Loucy (cell line): Measurements from ENCODE around the gene ITPK1.

Experiments used
- H2AFZ ChIP-seq: fragments of 200-600 bp; sonication (generic); 2 replicates; pipeline ENCODE4 v1.6.0; 2016; ENCODE audit warnings: antibody characterized with exemption, mild to moderate bottlenecking, low read length, moderate library complexity
- H3F3A ChIP-seq: fragments of 200-600 bp; 2 replicates; pipeline ENCODE4 v1.6.0; 2016; ENCODE audit warnings: antibody characterized with exemption, low read depth, mild to moderate bottlenecking
- H3K27me3 ChIP-seq: fragments of 200-600 bp; sonication (generic); 2 replicates; pipeline ENCODE4 v1.6.1; 2014; ENCODE audit warnings: low read length, mild to moderate bottlenecking; ENCODE audit not compliant: insufficient read depth, poor library complexity, severe bottlenecking
- H3K36me3 ChIP-seq: fragments of 200-600 bp; sonication (generic); 2 replicates; pipeline ENCODE4 v1.6.1; 2016; ENCODE audit warnings: low read length; ENCODE audit not compliant: insufficient read depth
- H3K4me1 ChIP-seq: fragments of 200-600 bp; sonication (generic); 2 replicates; pipeline ENCODE4 v1.5.1; 2014; ENCODE audit warnings: low read length, mild to moderate bottlenecking; ENCODE audit not compliant: insufficient read depth, poor library complexity, severe bottlenecking
- H3K4me2 ChIP-seq: fragments of 200-600 bp; sonication (generic); 2 replicates; pipeline ENCODE4 v1.6.0; 2014; ENCODE audit warnings: antibody characterized with exemption, low read length, low read depth, mild to moderate bottlenecking; ENCODE audit not compliant: poor library complexity, severe bottlenecking
- H3K4me3 ChIP-seq: fragments of 200-600 bp; sonication (generic); 2 replicates; pipeline ENCODE4 v1.5.1; 2014; ENCODE audit warnings: low read length, mild to moderate bottlenecking, mixed read lengths; ENCODE audit not compliant: poor library complexity, severe bottlenecking
- H3K79me2 ChIP-seq: fragments of 200-600 bp; sonication (generic); 2 replicates; pipeline ENCODE4 v1.6.1; 2014; ENCODE audit warnings: low read length; ENCODE audit not compliant: insufficient read depth
- H3K9ac ChIP-seq: fragments of 200-600 bp; sonication (generic); 2 replicates; pipeline ENCODE4 v1.6.0; 2014; ENCODE audit warnings: mild to moderate bottlenecking, low read depth, low read length, moderate library complexity; ENCODE audit not compliant: poor library complexity, severe bottlenecking
- H3K9me2 ChIP-seq: fragments of 200-600 bp; sonication (generic); replicated peaks from 2 replicates; pipeline ENCODE4 v1.6.1; 2016; ENCODE audit warnings: low read depth, low read length, mixed read lengths
- H3K9me3 ChIP-seq: fragments of 200-600 bp; sonication (generic); 2 replicates; pipeline ENCODE4 v1.6.1; 2014; ENCODE audit warnings: mild to moderate bottlenecking, antibody characterized with exemption, low read length, low read depth; ENCODE audit not compliant: insufficient read depth
- H4K20me1 ChIP-seq: fragments of 200-600 bp; sonication (generic); 2 replicates; pipeline ENCODE4 v1.6.0; 2014; ENCODE audit warnings: antibody characterized with exemption, low read length, mild to moderate bottlenecking; ENCODE audit not compliant: insufficient read depth, poor library complexity, severe bottlenecking
- EZH2phosphoT487 ChIP-seq: fragments of 200-600 bp; IDR thresholded peaks from 2 replicates; pipeline ENCODE4 v1.6.1; 2018; ENCODE audit warnings: antibody characterized with exemption, mild to moderate bottlenecking, moderate library complexity, borderline replicate concordance
- TF ChIP-seq, protein P1 (sequence below): fragments of 200-600 bp; sonication (generic); conservative IDR thresholded peaks from 2 replicates; pipeline ENCODE4 v1.5.1; 2014; ENCODE audit warnings: mild to moderate bottlenecking, antibody characterized with exemption, low read length

ITPK1 gene

DNA sequence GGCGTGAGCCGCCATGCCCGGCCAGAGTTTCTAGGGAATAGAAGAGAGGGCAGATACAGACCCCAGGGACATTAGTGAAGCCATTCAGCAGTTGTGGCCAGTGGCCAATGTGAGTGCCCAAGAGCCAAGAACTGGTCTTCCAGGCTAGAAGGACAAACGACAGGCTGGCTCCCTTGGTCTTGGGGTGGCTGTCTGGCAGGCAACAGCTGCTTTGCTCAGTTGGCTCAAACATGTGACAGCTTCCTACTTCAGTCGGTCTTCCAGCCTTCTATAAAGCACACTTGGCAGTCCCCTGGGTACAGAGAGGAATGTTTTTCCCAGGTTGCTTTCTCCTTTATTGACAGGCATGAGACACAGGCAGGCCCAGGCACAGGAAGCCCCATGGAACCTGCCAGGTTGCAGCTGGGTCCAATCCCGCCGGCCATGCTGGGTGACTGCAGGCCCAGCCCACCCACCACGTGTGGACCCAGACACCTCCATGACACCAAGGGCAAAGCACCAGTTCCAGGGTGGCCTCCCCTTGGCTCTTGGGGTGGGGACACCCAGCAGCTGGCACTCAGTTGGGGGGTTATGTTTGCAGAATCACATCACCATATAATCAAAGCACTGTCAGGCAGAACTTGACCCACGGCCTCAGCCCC, 177.4 kb downstream of the ITPK1 start:
- Histone ChIP-seq H3K9ac (no peak overlapping the region), H4K20me1 (no peaks in the 10 kb centered on the region), H3K4me1 (no peaks in the 10 kb centered on the region), H3K9me3 (no peaks in the 10 kb centered on the region), H3K36me3 (peaks cover 3% of the 10 kb centered on the region; the same call in 1 of the 2 replicates), H2AFZ (no peak overlapping the region), H3K4me3 (no peak overlapping the region), H3K9me2 (no peaks in the 10 kb centered on the region), H3F3A (no peaks in the 10 kb centered on the region), H3K79me2 (no peaks in the 10 kb centered on the region), H3K4me2 (no peak overlapping the region), H3K27me3 (no peaks in the 10 kb centered on the region)
- TF ChIP-seq, protein P1, sequence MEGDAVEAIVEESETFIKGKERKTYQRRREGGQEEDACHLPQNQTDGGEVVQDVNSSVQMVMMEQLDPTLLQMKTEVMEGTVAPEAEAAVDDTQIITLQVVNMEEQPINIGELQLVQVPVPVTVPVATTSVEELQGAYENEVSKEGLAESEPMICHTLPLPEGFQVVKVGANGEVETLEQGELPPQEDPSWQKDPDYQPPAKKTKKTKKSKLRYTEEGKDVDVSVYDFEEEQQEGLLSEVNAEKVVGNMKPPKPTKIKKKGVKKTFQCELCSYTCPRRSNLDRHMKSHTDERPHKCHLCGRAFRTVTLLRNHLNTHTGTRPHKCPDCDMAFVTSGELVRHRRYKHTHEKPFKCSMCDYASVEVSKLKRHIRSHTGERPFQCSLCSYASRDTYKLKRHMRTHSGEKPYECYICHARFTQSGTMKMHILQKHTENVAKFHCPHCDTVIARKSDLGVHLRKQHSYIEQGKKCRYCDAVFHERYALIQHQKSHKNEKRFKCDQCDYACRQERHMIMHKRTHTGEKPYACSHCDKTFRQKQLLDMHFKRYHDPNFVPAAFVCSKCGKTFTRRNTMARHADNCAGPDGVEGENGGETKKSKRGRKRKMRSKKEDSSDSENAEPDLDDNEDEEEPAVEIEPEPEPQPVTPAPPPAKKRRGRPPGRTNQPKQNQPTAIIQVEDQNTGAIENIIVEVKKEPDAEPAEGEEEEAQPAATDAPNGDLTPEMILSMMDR: no peak
- no peak for TF ChIP-seq EZH2phosphoT487

DNA sequence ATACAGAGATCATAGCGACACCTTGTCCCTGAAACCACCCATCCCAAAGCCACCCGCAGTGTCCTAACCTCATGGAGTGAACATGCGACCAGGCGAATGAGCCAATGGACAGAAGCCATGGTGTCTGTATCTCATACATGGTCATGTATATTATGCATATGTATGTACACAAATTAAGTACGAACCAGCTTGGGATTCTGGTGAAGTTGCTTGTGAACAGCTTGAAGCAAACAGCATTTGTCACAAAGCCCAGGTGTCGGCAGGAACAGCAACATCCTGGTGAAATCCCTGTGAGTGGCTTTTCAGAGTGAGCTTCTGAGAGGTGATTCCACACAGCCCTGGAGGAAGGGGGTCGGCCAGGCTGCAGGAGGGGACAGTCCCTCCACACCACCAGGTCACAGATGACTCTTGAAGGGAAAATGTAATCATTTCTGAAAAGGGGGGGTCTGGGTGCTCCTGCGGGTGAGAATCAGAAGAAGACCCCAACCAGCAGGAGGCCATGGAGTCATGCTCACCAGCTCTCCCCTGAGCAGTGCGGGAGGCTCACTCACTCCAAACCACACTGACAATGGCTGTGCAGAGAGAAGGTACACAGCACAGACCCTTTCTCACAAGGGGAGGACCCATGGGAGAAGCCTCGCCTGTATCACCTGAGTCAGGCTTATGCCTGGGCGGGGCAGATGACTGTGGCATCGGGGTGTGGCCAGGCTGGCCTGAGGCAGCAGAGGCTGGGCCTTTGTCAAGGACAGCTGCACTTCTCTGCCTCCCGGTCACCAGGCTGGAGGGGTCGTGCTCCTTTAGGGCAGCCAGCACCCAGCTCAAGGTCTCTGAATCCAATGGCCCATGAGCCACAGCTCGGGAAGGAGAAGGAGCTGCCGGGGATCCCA, 178.4 kb downstream of the ITPK1 start:
- peaks cover 3% of the 10 kb centered on the region; the same call in 1 of the 2 replicates for H3K36me3 ChIP-seq
- no peak overlapping the region for H3K9ac ChIP-seq
- no peaks in the 10 kb centered on the region for H3K9me2 ChIP-seq
- no peaks in the 10 kb centered on the region for H3K27me3 ChIP-seq
- no peak overlapping the region for H3K4me3 ChIP-seq
- H3F3A ChIP-seq: no peaks in the 10 kb centered on the region
- TF ChIP-seq EZH2phosphoT487: no peak
- TF ChIP-seq, protein P1: no peak
- no peak overlapping the region for H2AFZ ChIP-seq
- no peaks in the 10 kb centered on the region for H3K9me3 ChIP-seq
- no peaks in the 10 kb centered on the region for H4K20me1 ChIP-seq
- H3K4me2 ChIP-seq: no peak overlapping the region
- H3K4me1 ChIP-seq: no peaks in the 10 kb centered on the region
- H3K79me2 ChIP-seq: no peaks in the 10 kb centered on the region

DNA sequence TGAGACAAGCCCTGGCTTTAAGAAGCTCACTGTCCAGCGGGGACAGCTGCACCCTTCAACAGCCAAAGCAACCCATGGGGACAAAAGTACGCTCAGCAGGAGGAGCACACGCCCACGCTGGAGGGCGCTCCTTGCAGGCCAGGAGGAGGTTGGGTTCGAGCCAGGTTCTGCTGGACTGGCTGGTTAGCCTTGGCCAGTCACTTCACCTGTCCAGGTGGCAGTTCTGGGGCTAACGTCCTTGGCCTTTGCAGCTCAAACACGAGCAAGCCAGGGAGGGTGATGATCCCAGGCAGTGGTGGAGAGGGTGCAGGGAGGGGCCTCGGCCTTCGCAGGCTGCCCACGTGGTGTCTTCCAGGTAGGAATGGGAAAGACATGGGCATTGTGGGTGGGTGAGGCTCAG, 179.6 kb downstream of the ITPK1 start:
- TF ChIP-seq, protein P1: no peak
- no peak for TF ChIP-seq EZH2phosphoT487
- Histone ChIP-seq H3K4me3 (no peak overlapping the region), H2AFZ (no peak overlapping the region), H3F3A (no peaks in the 10 kb centered on the region), H3K9me3 (no peaks in the 10 kb centered on the region), H3K9me2 (no peaks in the 10 kb centered on the region), H3K36me3 (peaks cover 3% of the 10 kb centered on the region; the same call in 1 of the 2 replicates), H3K4me2 (no peak overlapping the region), H4K20me1 (no peaks in the 10 kb centered on the region), H3K4me1 (no peaks in the 10 kb centered on the region), H3K27me3 (no peaks in the 10 kb centered on the region), H3K79me2 (no peaks in the 10 kb centered on the region), H3K9ac (no peak overlapping the region)
